ENCODE results near the gene NRG3. TPM values are rescaled to one million over a fixed set of nuclear protein-coding genes. Genes with fewer than 3 reads are reported as not detected.
"Not testable (repeated sequence)": the region's sequence is repeated elsewhere in the genome, so short reads cannot be mapped to it uniquely, and the experiment has no call there.

Gene NRG3
- polyA plus RNA-seq, 3 donors, result 0.07 to 0.34 (median 0.18) TPM

DNA sequence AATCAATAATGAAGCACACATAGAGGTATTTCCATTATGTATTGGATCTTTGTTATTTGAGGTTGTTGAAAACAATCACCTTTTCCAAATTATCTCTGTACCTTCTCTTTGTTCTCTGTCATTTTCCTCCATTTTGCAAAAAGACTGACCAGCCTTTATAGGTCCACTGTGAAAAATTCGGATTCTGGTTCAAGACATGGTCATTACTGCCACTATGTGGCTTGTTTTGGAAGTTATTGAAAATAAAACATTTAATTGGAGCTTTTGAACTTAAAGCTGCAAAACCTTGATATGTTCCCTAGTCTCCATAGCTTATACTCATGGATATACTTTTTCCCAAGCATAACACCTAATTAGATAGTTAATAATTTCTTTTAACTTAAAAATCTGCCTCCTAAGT is 1094.4 kb downstream of the NRG3 start:
- WGBS, 3 donors, result 20 to 63% (median 53%) methylated on average over 1 of the region's 1 CpG
- H3K27ac ChIP-seq (ENCODE audit: low read depth, low read length), result no peak overlapping the region

DNA sequence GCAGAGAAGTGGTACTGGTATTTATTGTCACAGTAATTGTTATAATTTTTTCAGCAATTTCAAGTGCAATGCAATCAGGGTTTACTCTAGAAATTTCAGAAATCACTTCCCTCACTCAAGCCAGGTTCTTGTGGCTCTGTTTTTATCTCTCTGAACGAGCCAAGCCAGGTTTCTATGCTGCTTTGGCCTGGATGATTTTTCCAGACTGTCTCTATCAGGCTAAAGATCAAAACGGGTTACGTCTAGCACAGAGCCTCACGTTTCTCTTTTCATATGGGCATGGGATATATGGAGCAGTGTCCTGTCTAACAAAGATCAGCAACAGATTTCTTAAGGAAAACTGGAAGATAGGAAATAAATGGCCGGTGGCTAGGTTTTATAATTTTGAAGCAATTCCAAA is 1105.3 kb downstream of the NRG3 start:
- WGBS, 3 donors, result 68 to 79% (median 72%) methylated on average over 5 of the region's 5 CpGs
- no peak overlapping the region for H3K27ac ChIP-seq (ENCODE audit: low read depth, low read length)

DNA sequence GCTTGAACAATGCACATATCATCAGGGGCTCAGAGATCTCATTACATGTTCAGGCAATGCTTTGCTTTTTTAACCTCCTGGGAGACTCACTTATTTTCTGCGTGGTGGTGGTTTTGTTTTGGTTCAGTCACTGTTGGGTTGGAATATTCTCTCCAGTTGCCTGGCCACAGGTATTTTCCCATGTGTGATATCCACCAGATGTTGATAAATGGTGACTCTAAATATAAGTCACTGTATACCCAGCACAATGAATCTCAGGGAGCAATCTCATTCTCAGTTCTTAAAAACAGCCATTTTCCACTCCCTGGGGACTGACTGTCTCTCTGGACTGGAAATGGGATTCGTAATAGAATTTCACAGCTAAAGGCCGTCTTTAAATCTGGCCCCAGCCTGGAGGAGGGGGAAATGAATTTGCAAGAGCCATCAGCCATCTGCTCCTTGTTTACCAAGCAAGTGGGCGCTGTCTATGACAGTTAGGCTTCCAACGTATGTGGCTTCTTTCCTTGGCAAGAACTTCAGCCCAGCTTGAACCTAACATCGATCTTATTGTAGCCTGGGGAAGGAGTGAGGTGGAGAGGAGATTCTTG is 1106.2 kb downstream of the NRG3 start:
- 74 to 82% (median 79%) methylated on average over 6 of the region's 6 CpGs for WGBS, 3 donors
- no peak overlapping the region for H3K27ac ChIP-seq (ENCODE audit: low read depth, low read length)

DNA sequence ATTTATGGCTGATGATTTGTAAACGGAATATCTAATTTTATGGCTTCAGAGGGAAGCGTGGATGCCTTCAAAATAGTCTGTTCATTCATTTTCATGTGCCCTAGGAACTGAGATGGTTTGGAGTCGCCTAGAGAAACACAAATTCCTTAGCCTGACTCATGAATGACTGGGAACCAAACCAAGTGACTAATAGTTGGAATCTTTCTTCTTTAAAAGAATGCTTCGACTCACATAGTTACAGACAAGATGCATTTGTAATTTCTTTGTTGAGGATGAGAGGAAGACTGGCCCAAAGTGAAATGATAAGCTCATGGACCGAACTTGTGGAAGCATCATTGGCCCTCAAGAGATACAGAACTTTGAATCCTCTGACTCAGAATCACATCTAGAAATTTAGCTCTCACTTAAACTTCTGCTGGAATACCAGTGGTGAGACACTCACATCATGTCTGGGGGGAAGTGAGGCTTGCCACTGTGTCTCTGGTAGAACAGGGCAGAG is 1107.2 kb downstream of the NRG3 start:
- 49 to 67% (median 50%) methylated on average over 5 of the region's 5 CpGs for WGBS, 3 donors
- no peak overlapping the region for H3K27ac ChIP-seq (ENCODE audit: low read depth, low read length)

DNA sequence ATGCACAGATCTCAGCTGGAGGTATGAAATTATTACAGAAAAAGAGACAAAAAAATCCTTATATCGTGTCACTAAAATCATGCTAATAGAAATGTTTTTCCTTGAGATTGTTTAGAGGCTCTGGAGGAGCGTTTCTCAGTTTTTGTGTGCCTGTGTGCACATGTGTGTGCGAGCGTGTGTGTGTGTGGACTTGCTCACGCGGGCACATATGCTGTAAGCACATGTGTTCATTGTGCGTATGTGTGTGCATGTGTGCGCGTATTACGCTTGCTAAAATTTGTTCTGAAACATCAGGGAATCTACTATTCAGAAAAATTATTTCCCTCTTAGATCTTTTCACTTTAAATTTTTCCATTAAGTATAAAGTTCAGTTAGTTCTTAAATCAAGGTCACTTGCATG is 1111.2 kb downstream of the NRG3 start:
- WGBS, 3 donors, result 93 to 95% (median 93%) methylated on average over 10 of the region's 10 CpGs
- no peak overlapping the region for H3K27ac ChIP-seq (ENCODE audit: low read depth, low read length)

DNA sequence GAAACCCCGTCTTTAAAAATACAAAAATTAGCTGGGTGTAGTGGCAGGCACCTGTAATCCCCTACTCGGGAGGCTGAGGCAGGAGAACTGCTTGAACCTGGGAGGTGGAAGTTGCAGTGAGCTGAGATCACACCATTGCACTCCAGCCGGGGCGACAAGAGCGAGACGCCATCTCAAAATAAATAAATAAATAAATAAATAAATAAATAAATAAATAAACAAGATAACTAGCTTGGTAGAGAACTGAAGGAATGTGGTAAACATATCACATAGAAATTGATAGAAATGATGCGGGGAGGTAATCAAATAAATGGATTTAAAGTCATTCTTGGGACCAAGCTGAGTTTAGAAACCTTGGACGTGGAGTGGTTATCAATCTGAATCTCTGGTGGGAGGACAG is 1131.5 kb downstream of the NRG3 start:
- WGBS, 3 donors, result 86 to 94% (median 88%) methylated on average over 8 of the region's 8 CpGs
- H3K27ac ChIP-seq (ENCODE audit: low read depth, low read length), result not testable (repeated sequence)

DNA sequence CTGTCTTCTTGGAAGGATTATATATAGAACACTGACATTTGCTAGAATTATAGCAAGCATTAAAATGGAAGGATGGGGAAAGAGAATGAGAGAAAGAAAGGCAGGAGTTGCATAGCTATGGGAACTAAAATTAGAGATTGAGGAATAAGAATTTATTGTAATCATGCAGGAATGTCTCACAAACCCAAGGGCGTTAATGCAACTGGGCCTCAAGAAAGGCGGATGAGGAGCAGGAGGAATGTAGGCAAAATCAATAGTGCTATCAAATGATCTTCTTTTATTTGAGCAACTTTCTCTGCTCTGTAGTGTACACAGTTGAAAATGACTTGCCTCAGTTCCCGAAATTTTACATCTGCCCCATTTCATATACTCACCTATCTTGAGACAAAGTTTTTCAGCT is 1132.5 kb downstream of the NRG3 start:
- 59 to 92% (median 86%) methylated on average over 3 of the region's 3 CpGs for WGBS, 3 donors

DNA sequence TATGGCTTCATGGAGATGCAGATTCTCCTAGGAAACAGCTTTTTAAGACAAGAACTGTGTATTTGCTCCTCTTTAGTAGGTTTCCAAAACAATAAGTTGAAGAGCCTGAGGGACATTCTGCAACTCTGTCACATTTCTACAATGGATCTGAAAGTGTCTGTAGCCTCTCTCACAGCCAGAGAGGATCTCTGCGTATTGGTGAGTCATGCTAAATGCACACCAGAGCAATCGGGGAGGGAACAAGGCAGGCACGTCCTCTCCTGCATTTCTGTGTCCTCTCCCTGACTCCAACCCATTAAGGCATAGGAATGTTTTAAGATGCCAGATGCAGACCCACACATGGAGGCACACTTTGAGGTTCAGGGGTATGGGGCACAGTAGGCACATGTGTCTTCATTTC is 1137.9 kb downstream of the NRG3 start:
- 40 to 57% (median 48%) methylated on average over 3 of the region's 3 CpGs for WGBS, 3 donors
- no peak overlapping the region for H3K27ac ChIP-seq (ENCODE audit: low read depth, low read length)

More for the DNA sequence above, 1132.5 kb downstream of the NRG3 start:
- H3K27ac ChIP-seq (ENCODE audit: low read depth, low read length), result no peak overlapping the region

DNA sequence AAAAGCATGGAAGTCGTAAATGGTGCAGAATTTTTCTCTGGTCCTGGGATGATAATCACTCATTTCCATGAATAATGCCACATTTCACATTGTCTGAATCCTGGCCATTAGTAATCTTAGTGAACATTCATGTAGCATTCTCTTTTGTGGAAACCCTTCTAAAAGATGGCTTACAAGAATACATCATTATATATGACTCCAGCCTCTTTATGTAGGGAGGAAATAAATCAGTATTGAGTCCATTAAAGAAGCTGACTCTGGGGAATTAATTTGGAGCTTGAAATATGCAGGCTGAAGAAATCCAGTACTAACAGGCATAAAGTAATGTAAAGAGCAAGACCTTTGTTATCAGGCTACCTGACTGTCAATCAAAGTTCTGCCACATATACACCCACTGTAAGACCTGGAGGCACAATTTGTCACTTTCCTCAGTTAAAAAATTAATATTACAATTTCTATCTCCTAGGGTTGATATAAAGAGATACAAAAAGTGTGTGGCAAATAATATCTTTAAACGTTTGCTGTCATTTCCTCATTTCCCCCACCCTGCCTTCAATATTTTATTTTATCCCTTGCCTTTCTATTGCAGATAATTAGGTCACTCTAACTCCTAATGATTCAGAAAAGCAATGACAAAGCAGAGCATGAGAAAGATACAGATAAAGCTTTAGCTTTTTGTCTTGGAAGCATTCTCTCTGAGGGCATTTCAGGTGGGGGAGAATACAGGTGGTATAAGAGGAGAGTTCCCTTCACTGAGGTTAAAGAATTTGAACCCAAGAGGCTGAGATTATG is 1142.3 kb downstream of the NRG3 start:
- 57 to 70% (median 63%) methylated on average over 2 of the region's 2 CpGs for WGBS, 3 donors
- H3K27ac ChIP-seq (ENCODE audit: low read depth, low read length), result no peak overlapping the region

DNA sequence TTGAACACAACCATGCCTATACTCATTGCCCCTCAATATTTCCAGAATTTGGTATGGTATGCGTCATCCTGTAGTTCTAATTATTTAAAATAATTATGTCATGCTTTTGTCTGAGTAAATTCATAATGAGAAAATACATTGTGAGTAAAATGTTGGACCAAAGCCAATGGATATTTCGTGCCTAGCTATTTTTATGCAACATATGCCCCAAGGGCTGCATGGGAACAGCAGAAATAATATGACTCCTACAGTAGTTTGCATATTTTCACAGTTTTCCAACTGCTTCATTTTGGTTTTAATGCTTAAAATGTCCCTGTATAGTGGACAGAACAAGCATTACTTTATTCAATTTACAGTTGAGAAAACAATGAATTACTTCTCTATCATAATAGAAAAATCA is 1148.7 kb downstream of the NRG3 start:
- WGBS, 3 donors, result 48 to 51% (median 49%) methylated on average over 2 of the region's 2 CpGs
- H3K27ac ChIP-seq (ENCODE audit: low read depth, low read length), result no peak overlapping the region

Data from adipose tissue (tissue), 3 donors.